GM19238 (cell line): ENCODE results near the gene CR1L.
"Not testable (repeated sequence)": the region's sequence is repeated elsewhere in the genome, so short reads cannot be mapped to it uniquely, and the experiment has no call there.

Experiments used
- DNase-seq: peaks from one replicate; pipeline ENCODE4 v3.0.0; 2011; ENCODE audit warnings: low spot score; ENCODE audit not compliant: insufficient read length

Gene CR1L

GRCh38 chr1:207745285-207745684 is 100.4 kb downstream of the CR1L start:
- DNase-seq: no peak

GRCh38 chr1:207745839-207746767 is 101.2 kb downstream of the CR1L start:
- no peak for DNase-seq

- DNase-seq: no peak
These were observed 102.9 kb downstream of the CR1L start for GRCh38 chr1:207747627-207748492.

DNA sequence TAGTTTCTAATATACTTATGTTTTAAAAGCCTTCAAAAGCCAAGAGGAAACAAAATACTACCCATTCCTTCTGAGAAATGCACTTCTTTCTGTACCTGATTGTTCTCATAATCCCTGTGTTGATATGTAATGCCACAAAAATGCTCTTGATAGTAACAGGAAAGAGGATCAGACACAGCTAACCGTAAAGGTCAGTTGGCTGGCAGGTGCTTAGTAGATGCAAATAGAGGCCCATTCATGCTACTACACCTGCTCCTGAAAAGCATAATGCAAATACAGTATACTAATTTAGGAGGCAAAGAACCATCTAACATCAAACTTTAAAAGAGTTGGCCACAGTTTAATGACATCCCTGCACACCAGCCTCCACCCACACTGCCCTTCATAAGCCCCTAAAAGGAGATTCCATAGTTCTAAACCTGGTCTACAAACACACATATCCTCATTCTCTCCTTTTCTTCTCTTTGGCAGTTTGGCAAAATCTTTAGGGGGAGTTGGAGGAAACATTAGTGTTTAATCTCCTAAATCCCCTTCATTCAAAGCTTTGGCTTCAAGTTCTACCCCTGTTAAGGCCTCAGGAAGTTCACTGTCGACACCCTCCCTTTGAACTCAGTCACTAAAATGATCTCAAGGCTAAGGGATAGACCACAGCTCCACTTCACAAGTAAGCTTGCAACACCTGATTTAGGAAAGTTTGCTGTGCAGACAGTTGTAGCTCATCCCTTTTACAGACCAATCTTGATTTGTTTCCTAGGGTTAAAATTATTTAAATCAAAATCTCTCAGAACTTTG is 104.0 kb downstream of the CR1L start:
- no peak for DNase-seq

DNA sequence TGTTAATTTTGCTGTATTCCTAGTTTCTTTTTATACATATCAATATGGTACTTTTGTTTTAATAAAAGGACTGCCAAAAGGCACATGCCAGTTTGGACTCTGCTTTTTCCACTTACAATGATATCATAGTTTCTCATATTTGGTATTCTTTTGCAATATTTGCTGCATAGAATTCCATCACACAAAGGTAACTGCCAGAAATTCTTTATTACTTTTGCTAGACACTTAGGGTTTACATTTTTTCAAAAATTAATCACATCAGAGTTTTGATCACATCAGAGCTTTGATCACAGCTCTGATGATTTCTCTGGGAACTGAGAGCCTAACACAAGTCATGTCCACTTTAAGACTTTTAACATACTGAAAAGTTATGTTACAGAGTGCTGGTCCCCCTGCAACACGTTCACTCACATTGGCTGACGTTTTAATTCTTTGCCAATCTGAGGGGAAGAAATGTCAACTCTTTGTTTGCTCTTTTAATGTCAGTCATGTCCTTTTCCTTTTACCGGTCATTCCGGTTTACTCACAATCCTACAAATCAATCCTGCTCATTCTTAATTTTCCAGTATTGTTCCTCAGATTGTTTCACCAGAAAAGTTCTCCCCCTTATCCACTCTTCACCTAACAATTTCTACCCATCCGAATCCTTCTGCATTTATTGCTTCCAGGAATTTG is 105.8 kb downstream of the CR1L start:
- no peak for DNase-seq

- DNase-seq: not testable (repeated sequence)
These were observed 106.5 kb downstream of the CR1L start for GRCh38 chr1:207751463-207751789.

DNA sequence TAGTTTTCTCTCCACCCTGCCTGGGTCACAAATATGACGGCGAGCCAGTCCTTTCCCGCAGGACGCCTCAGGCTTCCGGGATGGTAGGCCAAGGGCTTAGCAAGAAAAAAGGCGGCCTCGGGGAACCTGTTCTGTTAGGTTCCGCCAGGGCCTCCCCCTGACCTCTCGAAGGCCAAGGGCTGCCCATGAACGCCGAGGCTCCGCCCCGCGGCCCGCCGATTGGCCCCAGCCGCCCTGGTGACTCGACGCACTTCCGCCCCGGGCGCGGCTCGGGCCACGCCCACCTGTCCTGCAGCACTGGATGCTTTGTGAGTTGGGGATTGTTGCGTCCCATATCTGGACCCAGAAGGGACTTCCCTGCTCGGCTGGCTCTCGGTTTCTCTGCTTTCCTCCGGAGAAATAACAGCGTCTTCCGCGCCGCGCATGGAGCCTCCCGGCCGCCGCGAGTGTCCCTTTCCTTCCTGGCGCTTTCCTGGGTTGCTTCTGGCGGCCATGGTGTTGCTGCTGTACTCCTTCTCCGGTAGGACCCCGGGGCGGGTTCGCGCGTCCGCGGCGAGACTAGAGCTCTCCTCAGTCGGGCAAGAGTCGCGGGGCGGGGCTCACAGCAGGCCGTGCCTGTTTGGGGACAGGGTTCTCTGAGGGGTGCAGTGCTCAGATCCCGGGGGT is 107.0 kb downstream of the CR1L start, which contains the start of gene CD46:
Gene CD46, plus strand, starts transcription at position 265 of the 666 bp plus-strand sequence. Its CDS starts 159 bp downstream, at position 424.
- DNase-seq: peak; percentile 75

DNA sequence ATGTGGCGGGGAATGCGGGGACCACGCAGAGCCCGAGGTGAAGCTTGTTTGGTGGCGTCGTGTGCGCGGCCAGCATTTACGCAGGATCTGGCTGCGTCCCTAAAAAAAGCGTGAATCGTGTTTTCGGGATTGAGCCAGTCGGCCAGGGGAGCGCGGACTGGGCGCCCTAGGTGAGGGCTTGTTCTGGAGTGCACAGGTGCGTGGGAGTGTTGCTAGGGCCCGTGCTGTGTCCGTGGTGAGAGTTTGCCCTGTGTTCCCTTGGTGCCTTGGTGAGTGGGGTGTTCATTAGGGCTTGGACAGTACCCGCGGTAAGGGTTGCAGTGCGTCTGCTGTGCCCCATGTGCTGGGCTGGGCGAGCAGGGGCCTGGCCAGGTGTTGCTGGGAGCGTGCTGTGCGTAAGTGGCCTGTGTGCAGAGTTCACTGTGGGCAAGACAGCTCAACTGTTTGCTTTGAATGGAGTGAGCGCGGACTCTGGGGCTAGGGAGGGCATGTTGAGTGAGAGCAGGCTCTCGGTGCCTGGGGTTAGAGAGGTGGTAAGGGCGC is 107.6 kb downstream of the CR1L start:
- no peak for DNase-seq

- DNase-seq: no peak
These were observed 108.7 kb downstream of the CR1L start for GRCh38 chr1:207753611-207754010.

- DNase-seq: no peak
These were observed 109.1 kb downstream of the CR1L start for GRCh38 chr1:207754011-207754410.

DNA sequence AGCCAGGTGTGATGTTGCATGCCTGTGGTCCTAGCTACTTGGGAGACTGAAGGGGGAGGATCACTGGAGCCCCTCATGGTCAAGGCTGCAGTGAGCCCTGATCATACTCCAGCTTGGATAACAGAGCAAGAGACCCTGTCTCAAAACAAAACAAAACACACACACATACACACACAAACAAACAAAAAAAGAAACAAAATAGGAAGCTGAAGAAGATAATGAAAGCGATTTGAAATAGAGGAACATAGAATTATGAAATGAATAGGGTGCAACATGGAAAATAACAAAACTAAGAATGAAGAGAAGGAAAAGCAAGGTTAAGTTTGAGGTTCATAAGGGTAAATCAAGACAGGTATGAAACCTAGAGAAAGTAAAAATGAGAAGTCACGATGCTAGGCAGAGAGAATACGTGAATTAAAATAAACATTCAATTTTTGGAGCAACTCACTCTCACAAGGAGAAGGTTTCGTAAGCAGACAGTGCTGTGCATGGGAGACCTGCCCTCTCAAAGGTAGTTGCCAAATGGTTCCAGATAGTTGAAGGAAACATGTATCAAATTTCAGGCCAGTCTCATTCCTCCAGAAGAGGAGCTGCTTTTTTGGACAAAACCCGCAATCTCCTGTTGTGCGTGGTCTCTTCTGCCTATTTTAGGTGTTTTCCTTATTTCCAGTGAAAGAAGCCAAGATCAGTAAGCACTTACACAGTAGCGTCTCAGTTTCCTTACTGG is 110.2 kb downstream of the CR1L start:
- no peak for DNase-seq

- no peak for DNase-seq
These were observed 111.1 kb downstream of the CR1L start for GRCh38 chr1:207755846-207756693.

- DNase-seq: no peak
These were observed 117.7 kb downstream of the CR1L start for GRCh38 chr1:207762622-207763021.

DNA sequence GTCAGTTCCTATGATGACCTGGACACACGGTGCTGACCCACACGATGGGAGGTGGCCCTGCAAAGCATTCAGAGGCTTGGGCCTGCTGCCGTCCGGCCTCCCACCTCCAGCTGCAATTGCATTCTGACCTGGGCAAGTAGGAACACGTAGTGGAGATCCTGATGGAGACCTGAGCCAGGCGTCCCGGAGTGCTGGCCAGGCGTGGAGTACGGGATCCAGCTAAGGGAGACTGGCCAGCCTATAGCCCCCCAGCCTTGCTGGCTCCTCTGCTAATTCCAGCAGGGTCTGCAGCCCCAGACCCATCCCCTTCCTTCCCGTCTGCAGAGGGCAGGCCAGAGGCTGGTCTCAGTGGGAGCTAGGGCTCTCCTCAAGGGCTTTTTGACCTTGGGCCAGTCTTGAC is 118.2 kb downstream of the CR1L start:
- no peak for DNase-seq

DNA sequence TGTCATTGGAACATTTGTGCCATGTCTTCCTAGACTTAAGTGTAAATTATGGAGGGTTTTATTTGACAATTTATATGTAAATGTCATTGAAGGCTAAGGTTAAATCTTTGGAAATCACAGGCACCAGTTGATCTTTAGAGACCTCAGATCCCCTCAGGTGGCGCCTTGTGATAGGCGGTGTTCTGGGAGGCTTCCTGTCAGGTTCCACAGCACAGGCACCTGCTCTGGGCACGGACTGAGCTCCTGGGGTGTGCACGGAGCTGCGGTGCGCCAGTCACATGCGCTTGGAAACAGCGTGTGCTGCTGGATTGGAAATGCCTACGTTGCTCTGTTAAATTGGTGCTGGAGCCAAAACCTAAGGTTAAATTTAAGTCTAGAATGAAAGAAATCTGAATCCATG is 119.0 kb downstream of the CR1L start:
- DNase-seq: no peak

- DNase-seq: no peak
These were observed 121.6 kb downstream of the CR1L start for GRCh38 chr1:207766569-207766968.

DNA sequence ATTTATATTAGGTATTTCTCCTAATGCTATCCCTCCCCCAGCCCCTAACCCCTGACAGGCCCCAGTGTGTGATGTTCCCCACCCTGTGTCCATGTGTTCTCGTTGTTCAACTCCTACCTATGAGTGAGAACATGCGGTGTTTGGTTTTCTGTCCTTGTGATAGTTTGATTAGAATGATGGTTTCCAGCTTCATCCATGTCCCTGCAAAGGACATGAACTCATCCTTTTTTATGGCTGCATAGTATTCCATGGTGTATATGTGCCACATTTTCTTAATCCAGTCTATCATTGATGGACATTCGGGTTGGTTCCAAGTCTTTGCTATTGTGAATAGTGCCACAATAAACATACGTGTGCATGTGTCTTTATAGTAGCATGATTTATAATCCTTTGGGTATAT is 125.6 kb downstream of the CR1L start:
- DNase-seq: not testable (repeated sequence)
